Heart left ventricle (tissue), 13 donors: ENCODE measurements around the gene NCAM1.

Source experiments
- POLR2A ChIP-seq, 2 donors: fragments of 450-650 bp; IDR thresholded peaks; one replicate each; pipeline ENCODE4 v1.6.1; 2017; ENCODE audit warnings: antibody characterized with exemption in 2 of 2, mild to moderate bottlenecking in 2 of 2, moderate library complexity in 2 of 2
- TF ChIP-seq, protein P1 (sequence below), 12 donors: fragments of 200-600 bp; sonication (generic) in 4 of 12; IDR thresholded peaks; one replicate each; pipeline versions ENCODE4 v1.5.0 to v1.8.0; 2018 to 2022; ENCODE audit warnings: antibody characterized with exemption in 12 of 12, mild to moderate bottlenecking in 5 of 12
- donor health status: ischemic (EF 13 %, LVEDD 7.1; RV severe dilation, severe dysfunction).
- donor health status: DM: no; HTN: yes; CAD: no.
- donor health status: DM: no; HTN: no; CAD: no.
- donor health status: ischemic (EF 25% LVEDD 6.9; RV normal size, moderate dysfunction).
- donor health status: ischemic (EF 25% LVEDD 5.7; RV mildly dilated, moderate dysfunction).
- donor health status: ischemic (EF 35%, LVEDD 5.7; RV mildly dilated, moderate dysfunction).
- donor health status: nonischemic (EF 11% LVEDD 7.7; RV severe dilation, severe dysfunction).
- donor health status: DM: yes; HTN: yes; CAD: no.
- donor health status: PGD.
- donor health status: ischemic (EF 29% LVEDD 5.4; RV normal size, mild dysfunction).
- donor health status: nonischemic (EF 23%, LVEDD 6.1; RV moderate dilation, normal function).

DNA sequence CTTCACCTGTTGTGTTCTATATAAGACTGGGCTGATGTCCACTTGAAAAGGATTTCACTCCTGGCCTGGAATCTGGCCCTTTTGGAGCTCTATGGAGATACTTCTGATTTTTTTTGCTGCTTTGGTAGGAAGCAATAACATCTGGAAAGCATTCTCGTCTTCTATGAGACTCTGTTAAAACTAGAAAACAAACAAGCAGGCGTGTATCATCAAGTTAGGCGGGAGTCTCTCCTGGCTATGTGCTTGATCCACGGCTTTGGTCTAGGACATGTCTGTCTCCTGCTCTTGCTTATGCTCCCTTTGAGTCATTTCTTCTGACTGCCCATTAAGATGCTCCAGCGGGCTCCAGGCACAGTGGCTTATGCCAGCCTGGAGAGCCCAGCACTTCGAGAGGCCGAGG, 231.8 kb downstream of the NCAM1 start:
- TF ChIP-seq, protein P1, sequence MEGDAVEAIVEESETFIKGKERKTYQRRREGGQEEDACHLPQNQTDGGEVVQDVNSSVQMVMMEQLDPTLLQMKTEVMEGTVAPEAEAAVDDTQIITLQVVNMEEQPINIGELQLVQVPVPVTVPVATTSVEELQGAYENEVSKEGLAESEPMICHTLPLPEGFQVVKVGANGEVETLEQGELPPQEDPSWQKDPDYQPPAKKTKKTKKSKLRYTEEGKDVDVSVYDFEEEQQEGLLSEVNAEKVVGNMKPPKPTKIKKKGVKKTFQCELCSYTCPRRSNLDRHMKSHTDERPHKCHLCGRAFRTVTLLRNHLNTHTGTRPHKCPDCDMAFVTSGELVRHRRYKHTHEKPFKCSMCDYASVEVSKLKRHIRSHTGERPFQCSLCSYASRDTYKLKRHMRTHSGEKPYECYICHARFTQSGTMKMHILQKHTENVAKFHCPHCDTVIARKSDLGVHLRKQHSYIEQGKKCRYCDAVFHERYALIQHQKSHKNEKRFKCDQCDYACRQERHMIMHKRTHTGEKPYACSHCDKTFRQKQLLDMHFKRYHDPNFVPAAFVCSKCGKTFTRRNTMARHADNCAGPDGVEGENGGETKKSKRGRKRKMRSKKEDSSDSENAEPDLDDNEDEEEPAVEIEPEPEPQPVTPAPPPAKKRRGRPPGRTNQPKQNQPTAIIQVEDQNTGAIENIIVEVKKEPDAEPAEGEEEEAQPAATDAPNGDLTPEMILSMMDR (IDR thresholded peaks at IDR 0.05), result no peak
- no peak for TF ChIP-seq POLR2A (IDR thresholded peaks at IDR 0.05)
